Measurements from ENCODE around the gene SEZ6L2.

DNA sequence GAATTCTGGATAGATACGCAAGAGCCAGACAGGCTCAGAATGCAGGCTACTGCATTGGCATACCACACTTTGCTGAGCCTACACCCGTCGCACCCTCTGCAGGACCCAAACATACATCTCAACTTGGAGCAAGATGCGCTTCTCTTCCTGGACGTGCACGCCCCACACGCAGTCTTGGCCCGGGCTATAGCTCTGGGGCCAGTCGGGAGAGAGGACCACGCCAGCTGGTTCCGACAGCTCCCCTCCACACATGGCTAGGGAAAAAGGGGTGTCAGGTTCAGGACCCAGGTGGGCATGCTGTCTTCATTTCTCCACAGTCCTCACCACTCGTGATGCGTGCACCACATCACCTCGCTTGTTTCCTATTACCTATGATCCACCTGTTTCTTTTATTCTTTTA lies 21.2 kb downstream of the SEZ6L2 start:
- TF ChIP-seq EZH2 (IDR thresholded peaks at IDR 0.05): no peak
- TF ChIP-seq POLR2AphosphoS5 (IDR thresholded peaks at IDR 0.05; ENCODE audit: borderline replicate concordance, low read depth, low read length): no peak
- TF ChIP-seq FOXP2 (optimal IDR thresholded peaks at IDR 0.05; ENCODE audit: control extremely low read depth, extremely low read length, insufficient read depth): no peak

All from SK-N-MC (cell line).